ENCODE data around the gene C9orf153. TPM values are rescaled to one million over a fixed set of nuclear protein-coding genes. Genes with fewer than 3 reads are reported as not detected.

C9orf153 gene
- total and polyA plus RNA-seq, 2 of the 13 experiments (the other 11 are each of a cell fraction or from before 2014, with no cell fraction given): 0.17 to 0.44 TPM

GRCh38 chr9:86256653-86257052 lies 2.8 kb downstream of the C9orf153 start:
- ATAC-seq: no peak
- Histone ChIP-seq H3K4me3 (replicated peaks in 1 of 3; ENCODE audit: insufficient read depth in 1 of 3, low read depth in 2 of 3, low read length in 3 of 3) (no peak overlapping the region), H3K27me3 (ENCODE audit: control insufficient read depth in 1 of 2, insufficient read depth in 2 of 2, low read length in 2 of 2) (no peaks in the 10 kb centered on the region), H3K9ac (ENCODE audit: insufficient read depth, low read depth, low read length) (no peak overlapping the region), H3K36me3 (replicated peaks in 1 of 2; ENCODE audit: control insufficient read depth in 1 of 2, insufficient read depth in 2 of 2, low read length in 2 of 2) (0 out of 5 replicates have a peak, but pooled peaks cover 0 to 2% of the 10 kb centered on the region in 2 experiments), H2AFZ (ENCODE audit: low read length) (no peak overlapping the region), H3K79me2 (ENCODE audit: insufficient read depth, low read length) (no peaks in the 10 kb centered on the region), H3K4me1 (ENCODE audit: insufficient read depth, low read length) (no peaks in the 10 kb centered on the region), H3K9me3 (ENCODE audit: low read length) (peaks cover 11% of the 10 kb centered on the region), H3K4me2 (ENCODE audit: low read depth, low read length) (no peak overlapping the region), H3K27ac (ENCODE audit: extremely low read length, insufficient read depth, low read length) (no peak overlapping the region), H4K20me1 (ENCODE audit: insufficient read depth, low read length) (no peaks in the 10 kb centered on the region)
- BruUV-seq (replicated peaks): no TSS peak
- intact Hi-C loops (cut with micrococcal nuclease; ENCODE audit: unreplicated experiment) (no loop called here), in situ Hi-C loops (cut with HindIII; ENCODE audit: extremely low pct_ligation_motif_present, low pct_unique_long_range_greater_than_20kb) (no loop called here)
- no peak for TF ChIP-seq ZBTB34 (CRISPR knock-in tag; IDR thresholded peaks at IDR 0.05)
- no peak for TF ChIP-seq SP4 (CRISPR knock-in tag; IDR thresholded peaks at IDR 0.05)
- no peak for TF ChIP-seq ZNF660 (CRISPR knock-in tag; IDR thresholded peaks at IDR 0.05; ENCODE audit: borderline replicate concordance, low read depth)
- TF ChIP-seq ZNF570 (CRISPR knock-in tag; IDR thresholded peaks at IDR 0.05; ENCODE audit: borderline replicate concordance): no peak
- no peak for TF ChIP-seq RBAK (CRISPR knock-in tag; IDR thresholded peaks at IDR 0.05)
- no peak for TF ChIP-seq POLR2A (IDR thresholded peaks at IDR 0.05; ENCODE audit: insufficient read depth in 1 of 2, low read depth in 2 of 2, low read length in 2 of 2)
- TF ChIP-seq ZBTB26 (CRISPR knock-in tag; IDR thresholded peaks at IDR 0.05; ENCODE audit: borderline replicate concordance): no peak
- no peak for TF ChIP-seq ZNF234 (CRISPR knock-in tag; conservative IDR thresholded peaks at IDR 0.05)
- no peak for TF ChIP-seq RFX5 (IDR thresholded peaks at IDR 0.05; ENCODE audit: low read depth, low read length)
- TF ChIP-seq TOPORS (CRISPR knock-in tag; IDR thresholded peaks at IDR 0.05): no peak
- TF ChIP-seq IKZF5 (CRISPR knock-in tag; IDR thresholded peaks at IDR 0.05): no peak
- no peak for TF ChIP-seq PRDM10 (CRISPR knock-in tag; IDR thresholded peaks at IDR 0.05; ENCODE audit: low read depth)
- TF ChIP-seq ATM (IDR thresholded peaks at IDR 0.05; ENCODE audit: borderline replicate concordance): no peak
- FAIRE-seq: no peak
- no peak for DNase-seq (ENCODE audit: low spot score)
- CTCF ChIA-PET (ENCODE audit: low intra/inter-chr PET ratio, low total read pairs): no interaction called here
- 78% methylated on average over 3 of the region's 3 CpGs for WGBS (ENCODE audit: low lambda C conversion rate)
- POLR2A ChIA-PET: no interaction called here
